AG10803 (cell line): Measurements from ENCODE around the gene ARHGAP44.

ENCODE experiments used
- DNase-seq: peaks from one replicate; pipeline ENCODE4 v3.0.0; 2010; ENCODE audit warnings: low read depth
- H3K4me3 ChIP-seq: 2 replicates; pipeline ENCODE4 v1.5.1; 2011; ENCODE audit warnings: mild to moderate bottlenecking, low read length, control low read depth
- TF ChIP-seq, protein P1 (sequence below): conservative IDR thresholded peaks from 2 replicates; pipeline ENCODE4 v1.5.1; 2011; ENCODE audit warnings: mild to moderate bottlenecking, low read length, control low read depth, inconsistent platforms

The ARHGAP44 gene

DNA sequence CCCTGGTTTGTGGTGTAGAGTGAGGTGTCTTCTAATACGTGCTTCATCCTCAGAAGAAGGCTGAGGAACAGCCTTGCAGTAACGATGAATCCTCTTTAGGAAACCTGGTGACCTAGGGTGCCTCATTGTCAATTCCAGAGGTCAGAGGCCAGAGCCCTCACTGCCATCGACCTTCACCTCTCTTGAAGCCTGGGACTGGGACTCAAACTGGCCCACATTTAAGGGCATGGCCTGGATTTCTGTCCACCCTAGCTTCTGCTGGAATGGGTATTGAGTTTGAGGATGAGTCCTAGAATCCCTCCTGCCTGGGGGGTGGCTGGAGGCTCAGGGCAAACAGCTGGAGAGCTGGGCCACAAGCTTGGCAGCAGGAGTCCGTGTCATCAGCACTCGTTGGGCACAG is 189.9 kb downstream of the ARHGAP44 start:
- DNase-seq: no peak
- TF ChIP-seq, protein P1, sequence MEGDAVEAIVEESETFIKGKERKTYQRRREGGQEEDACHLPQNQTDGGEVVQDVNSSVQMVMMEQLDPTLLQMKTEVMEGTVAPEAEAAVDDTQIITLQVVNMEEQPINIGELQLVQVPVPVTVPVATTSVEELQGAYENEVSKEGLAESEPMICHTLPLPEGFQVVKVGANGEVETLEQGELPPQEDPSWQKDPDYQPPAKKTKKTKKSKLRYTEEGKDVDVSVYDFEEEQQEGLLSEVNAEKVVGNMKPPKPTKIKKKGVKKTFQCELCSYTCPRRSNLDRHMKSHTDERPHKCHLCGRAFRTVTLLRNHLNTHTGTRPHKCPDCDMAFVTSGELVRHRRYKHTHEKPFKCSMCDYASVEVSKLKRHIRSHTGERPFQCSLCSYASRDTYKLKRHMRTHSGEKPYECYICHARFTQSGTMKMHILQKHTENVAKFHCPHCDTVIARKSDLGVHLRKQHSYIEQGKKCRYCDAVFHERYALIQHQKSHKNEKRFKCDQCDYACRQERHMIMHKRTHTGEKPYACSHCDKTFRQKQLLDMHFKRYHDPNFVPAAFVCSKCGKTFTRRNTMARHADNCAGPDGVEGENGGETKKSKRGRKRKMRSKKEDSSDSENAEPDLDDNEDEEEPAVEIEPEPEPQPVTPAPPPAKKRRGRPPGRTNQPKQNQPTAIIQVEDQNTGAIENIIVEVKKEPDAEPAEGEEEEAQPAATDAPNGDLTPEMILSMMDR: no peak
- no peak overlapping the region for H3K4me3 ChIP-seq

GRCh38 chr17:12979826-12980500 is 190.7 kb downstream of the ARHGAP44 start:
- peak; percentile 34 for DNase-seq
- no peak overlapping the region for H3K4me3 ChIP-seq
- TF ChIP-seq, protein P1: no peak

GRCh38 chr17:12982224-12982623 is 192.9 kb downstream of the ARHGAP44 start:
- TF ChIP-seq, protein P1: no peak
- no peak for DNase-seq

DNA sequence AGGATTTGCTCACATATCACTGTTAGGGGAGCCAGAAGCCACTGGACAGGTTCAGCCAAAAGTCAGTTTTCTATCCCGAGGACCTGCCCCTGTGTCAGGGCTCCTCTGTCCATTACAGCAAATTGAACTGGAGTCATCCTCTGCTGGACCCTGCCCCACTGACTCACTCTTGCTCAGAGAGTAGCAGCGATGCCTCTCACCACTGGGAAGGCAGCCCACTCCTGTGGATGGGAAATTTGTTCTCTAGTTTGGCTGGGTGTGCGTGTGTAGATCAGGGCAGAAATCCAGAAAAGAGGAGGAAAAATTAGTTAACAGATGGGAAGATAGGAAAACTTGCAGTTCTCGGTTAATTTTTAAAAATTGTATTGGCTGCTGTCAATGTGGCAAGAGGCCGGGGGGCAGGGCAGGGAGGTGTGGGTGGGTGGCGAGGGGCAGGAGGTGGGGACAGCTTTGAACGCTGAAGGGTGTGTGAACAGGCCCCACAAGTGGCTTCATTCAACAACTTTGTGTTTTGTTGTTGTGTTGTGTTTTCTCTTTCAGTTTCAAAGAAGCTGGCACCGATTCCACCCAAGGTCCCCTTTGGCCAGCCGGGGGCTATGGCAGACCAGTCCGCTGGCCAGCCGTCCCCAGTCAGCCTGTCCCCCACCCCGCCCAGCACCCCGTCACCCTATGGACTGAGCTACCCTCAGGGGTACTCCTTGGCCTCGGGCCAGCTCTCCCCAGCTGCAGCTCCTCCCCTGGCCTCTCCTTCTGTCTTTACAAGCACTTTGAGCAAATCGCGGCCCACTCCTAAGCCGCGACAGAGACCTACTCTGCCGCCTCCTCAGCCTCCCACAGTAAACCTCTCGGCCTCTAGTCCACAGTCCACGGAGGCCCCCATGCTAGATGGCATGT is 194.9 kb downstream of the ARHGAP44 start:
- TF ChIP-seq, protein P1: no peak
- peak; percentile 94 for DNase-seq
- peak overlapping the region; percentile 42 for H3K4me3 ChIP-seq

More at GRCh38 chr17:12982224-12982623, 192.9 kb downstream of the ARHGAP44 start:
- no peak overlapping the region for H3K4me3 ChIP-seq

GRCh38 chr17:12985431-12986293 is 196.4 kb downstream of the ARHGAP44 start:
- no peak overlapping the region for H3K4me3 ChIP-seq
- TF ChIP-seq, protein P1: no peak
- DNase-seq: peak; percentile 17

GRCh38 chr17:12987120-12987519 is 197.8 kb downstream of the ARHGAP44 start:
- H3K4me3 ChIP-seq: no peak overlapping the region
- DNase-seq: no peak
- TF ChIP-seq, protein P1: no peak
